Osteoblast (primary cell): ENCODE results near the gene CAB39L. TPM values are rescaled to one million over a fixed set of nuclear protein-coding genes. Genes with fewer than 3 reads are reported as not detected.

Experiments used
- DNase-seq: peaks from one replicate; pipeline ENCODE4 v3.0.0; 2011; ENCODE audit warnings: low spot score, mixed read lengths; ENCODE audit not compliant: insufficient read length; ENCODE audit errors: missing footprints
- H2AFZ ChIP-seq: 2 replicates; pipeline ENCODE4 v1.6.0; 2011; ENCODE audit warnings: mild to moderate bottlenecking, low read length
- H3K27ac ChIP-seq: 2 replicates; pipeline ENCODE4 v1.5.1; 2011; ENCODE audit warnings: mild to moderate bottlenecking, low read depth, low read length, moderate library complexity
- H3K27me3 ChIP-seq: 2 replicates; pipeline ENCODE4 v1.6.0; 2012; ENCODE audit warnings: mild to moderate bottlenecking, control low read depth, inconsistent platforms, low read length, moderate library complexity; ENCODE audit not compliant: insufficient read depth
- H3K36me3 ChIP-seq: 2 replicates; pipeline ENCODE4 v1.5.1; 2011; ENCODE audit warnings: mild to moderate bottlenecking, low read length, control low read depth, moderate library complexity; ENCODE audit not compliant: insufficient read depth
- H3K4me1 ChIP-seq: 2 replicates; pipeline ENCODE4 v1.5.1; 2011; ENCODE audit warnings: mild to moderate bottlenecking, low read length, control low read depth, moderate library complexity; ENCODE audit not compliant: insufficient read depth
- H3K4me2 ChIP-seq: 2 replicates; pipeline ENCODE4 v1.6.0; 2011; ENCODE audit warnings: mild to moderate bottlenecking, low read length; ENCODE audit not compliant: insufficient read depth
- H3K4me3 ChIP-seq: fragments of 200-600 bp; sonication (generic); 3 replicates; pipeline ENCODE4 v1.5.1; 2012; ENCODE audit warnings: mild to moderate bottlenecking, low read length, inconsistent platforms; ENCODE audit not compliant: insufficient read depth
- H3K79me2 ChIP-seq: 2 replicates; pipeline ENCODE4 v1.6.0; 2012; ENCODE audit warnings: mild to moderate bottlenecking, low read length, control low read depth, inconsistent platforms; ENCODE audit not compliant: insufficient read depth
- H3K9me3 ChIP-seq: 2 replicates; pipeline ENCODE4 v1.5.1; 2011; ENCODE audit warnings: low read depth, low read length, control low read depth
- H4K20me1 ChIP-seq: 2 replicates; pipeline ENCODE4 v1.6.0; 2012; ENCODE audit warnings: mild to moderate bottlenecking, low read length, control low read depth; ENCODE audit not compliant: insufficient read depth
- total RNA-seq: library from RNA; depleted of rRNA; stranded (reverse); fragments of >200 nt; gene quantifications from 2 replicates; pipeline ENCODE4 v1.2.3, GENCODE V29; 2012
- TF ChIP-seq, protein P1 (sequence below): IDR thresholded peaks from 2 replicates; pipeline ENCODE4 v1.5.1; 2011; ENCODE audit warnings: mild to moderate bottlenecking, low read depth, low read length, moderate library complexity; ENCODE audit errors: extremely low read depth

CAB39L gene
- total RNA-seq, 1 donor, result 12.3 TPM

- H4K20me1 ChIP-seq, result no peaks in the 10 kb centered on the region
- no peaks in the 10 kb centered on the region for H3K27me3 ChIP-seq
- H3K27ac ChIP-seq, result no peak overlapping the region
- no peak for DNase-seq
- H2AFZ ChIP-seq, result no peak overlapping the region
- H3K36me3 ChIP-seq, result no peaks in the 10 kb centered on the region
- peaks cover 8% of the 10 kb centered on the region for H3K4me1 ChIP-seq
- TF ChIP-seq, protein P1, sequence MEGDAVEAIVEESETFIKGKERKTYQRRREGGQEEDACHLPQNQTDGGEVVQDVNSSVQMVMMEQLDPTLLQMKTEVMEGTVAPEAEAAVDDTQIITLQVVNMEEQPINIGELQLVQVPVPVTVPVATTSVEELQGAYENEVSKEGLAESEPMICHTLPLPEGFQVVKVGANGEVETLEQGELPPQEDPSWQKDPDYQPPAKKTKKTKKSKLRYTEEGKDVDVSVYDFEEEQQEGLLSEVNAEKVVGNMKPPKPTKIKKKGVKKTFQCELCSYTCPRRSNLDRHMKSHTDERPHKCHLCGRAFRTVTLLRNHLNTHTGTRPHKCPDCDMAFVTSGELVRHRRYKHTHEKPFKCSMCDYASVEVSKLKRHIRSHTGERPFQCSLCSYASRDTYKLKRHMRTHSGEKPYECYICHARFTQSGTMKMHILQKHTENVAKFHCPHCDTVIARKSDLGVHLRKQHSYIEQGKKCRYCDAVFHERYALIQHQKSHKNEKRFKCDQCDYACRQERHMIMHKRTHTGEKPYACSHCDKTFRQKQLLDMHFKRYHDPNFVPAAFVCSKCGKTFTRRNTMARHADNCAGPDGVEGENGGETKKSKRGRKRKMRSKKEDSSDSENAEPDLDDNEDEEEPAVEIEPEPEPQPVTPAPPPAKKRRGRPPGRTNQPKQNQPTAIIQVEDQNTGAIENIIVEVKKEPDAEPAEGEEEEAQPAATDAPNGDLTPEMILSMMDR, result no peak
- H3K9me3 ChIP-seq, result no peaks in the 10 kb centered on the region
- H3K79me2 ChIP-seq, result peaks cover 14% of the 10 kb centered on the region
- H3K4me2 ChIP-seq, result no peak overlapping the region
- no peak overlapping the region for H3K4me3 ChIP-seq
Measured at GRCh38 chr13:49441846-49442245, 2.0 kb downstream of the CAB39L start.

DNA sequence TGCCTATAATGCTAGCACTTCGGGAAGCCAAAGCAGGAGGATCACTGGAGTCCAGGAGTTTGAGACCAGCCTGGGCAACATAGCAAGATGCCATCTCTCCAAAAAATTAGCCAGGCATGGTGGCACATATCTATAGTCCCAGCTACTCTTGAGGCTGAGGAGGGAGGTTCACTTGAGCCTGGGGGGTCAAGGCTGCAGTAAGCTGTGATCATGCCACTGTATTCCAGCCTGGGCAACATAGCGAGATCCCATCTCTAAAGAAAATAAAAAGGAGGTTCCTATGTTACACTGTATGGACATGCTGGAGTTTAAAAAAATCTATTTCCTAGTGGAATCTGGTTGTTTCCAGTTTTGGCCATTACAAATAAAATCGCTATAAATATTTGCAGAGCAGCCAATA, 2.6 kb downstream of the CAB39L start:
- TF ChIP-seq, protein P1, result no peak
- Histone ChIP-seq H3K9me3 (no peaks in the 10 kb centered on the region), H2AFZ (no peak overlapping the region), H3K4me3 (no peak overlapping the region), H3K36me3 (no peaks in the 10 kb centered on the region), H3K79me2 (peaks cover 9% of the 10 kb centered on the region), H3K27me3 (no peaks in the 10 kb centered on the region), H4K20me1 (no peaks in the 10 kb centered on the region), H3K4me2 (no peak overlapping the region), H3K4me1 (peaks cover 11% of the 10 kb centered on the region), H3K27ac (no peak overlapping the region)
- no peak for DNase-seq

DNA sequence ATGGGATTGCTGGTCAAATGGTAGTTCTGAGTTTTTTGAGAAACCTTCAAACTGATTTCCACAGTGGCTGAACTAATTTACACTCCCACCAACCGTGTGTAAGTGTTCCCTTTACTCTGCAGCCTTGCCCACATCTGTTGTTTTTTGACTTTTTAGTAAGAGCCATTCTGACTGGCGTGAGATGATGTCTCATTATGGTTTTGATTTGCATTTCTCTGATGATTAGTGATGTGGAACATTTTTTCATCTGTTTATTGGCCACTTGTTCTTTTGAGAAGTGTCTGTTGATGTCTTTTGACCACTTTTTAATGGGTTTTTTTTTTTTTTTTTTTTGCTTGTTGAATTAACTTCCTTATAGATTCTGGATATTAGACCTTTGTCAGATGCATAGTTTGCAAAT, 4.3 kb downstream of the CAB39L start:
- Histone ChIP-seq H3K27ac (no peak overlapping the region), H2AFZ (no peak overlapping the region), H4K20me1 (no peaks in the 10 kb centered on the region), H3K79me2 (no peaks in the 10 kb centered on the region), H3K4me2 (no peak overlapping the region), H3K9me3 (no peaks in the 10 kb centered on the region), H3K36me3 (no peaks in the 10 kb centered on the region), H3K4me1 (peaks cover 13% of the 10 kb centered on the region), H3K4me3 (no peak overlapping the region), H3K27me3 (no peaks in the 10 kb centered on the region)
- TF ChIP-seq, protein P1, result no peak
- DNase-seq, result no peak

DNA sequence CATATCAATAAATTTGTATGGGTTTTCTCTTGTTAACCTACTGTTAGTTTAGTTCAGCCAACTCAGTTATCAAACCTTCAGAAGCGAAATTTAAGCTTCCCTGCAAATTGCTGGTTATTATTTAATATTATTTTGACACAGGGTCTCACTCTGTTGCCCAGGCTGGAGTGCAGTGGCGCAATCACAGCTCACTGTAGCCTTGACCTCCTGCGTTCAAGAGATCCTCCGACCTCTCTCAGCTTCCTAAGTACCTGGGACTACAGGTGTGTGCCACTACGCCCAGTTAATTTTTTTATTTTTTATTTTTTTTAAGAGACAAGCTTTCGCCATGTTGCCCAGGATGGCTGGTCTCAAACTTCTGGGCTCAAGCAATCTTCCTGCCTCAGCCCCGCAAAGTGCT, 6.2 kb downstream of the CAB39L start:
- H3K27ac ChIP-seq, result no peak overlapping the region
- no peaks in the 10 kb centered on the region for H3K79me2 ChIP-seq
- H4K20me1 ChIP-seq, result no peaks in the 10 kb centered on the region
- no peak overlapping the region for H3K4me2 ChIP-seq
- H3K9me3 ChIP-seq, result no peaks in the 10 kb centered on the region
- no peaks in the 10 kb centered on the region for H3K36me3 ChIP-seq
- no peaks in the 10 kb centered on the region for H3K27me3 ChIP-seq
- H3K4me3 ChIP-seq, result no peak overlapping the region
- no peak for DNase-seq
- H3K4me1 ChIP-seq, result peaks cover 12% of the 10 kb centered on the region
- TF ChIP-seq, protein P1, result no peak
- no peak overlapping the region for H2AFZ ChIP-seq
